OCI-LY7 (cell line): ENCODE data around the gene NACC2.

Source experiments
- CTCF ChIP-seq: fragments of 200-600 bp; sonication (generic); conservative IDR thresholded peaks from 2 replicates; pipeline ENCODE4 v1.5.1; 2014; ENCODE audit warnings: mild to moderate bottlenecking, antibody characterized with exemption, low read length, moderate library complexity, mixed read lengths
- EZH2phosphoT487 ChIP-seq: fragments of 200-600 bp; sonication (generic); IDR thresholded peaks from 2 replicates; pipeline ENCODE4 v1.6.1; 2018; ENCODE audit warnings: low read depth, borderline replicate concordance, mild to moderate bottlenecking, mixed run types, antibody characterized with exemption, low read length, moderate library complexity, mixed read lengths

GRCh38 chr9:136011703-136012496, 83.2 kb downstream of the NACC2 start:
- TF ChIP-seq CTCF (no peak), EZH2phosphoT487 (no peak)
